ENCODE measurements around the gene RPUSD3.

- TF ChIP-seq CTCF (IDR thresholded peaks at IDR 0.05; ENCODE audit: extremely low read depth in 1 of 2, insufficient read depth in 1 of 2, low read depth in 1 of 2, low read length in 2 of 2) (no peak), EZH2 (IDR thresholded peaks at IDR 0.05; ENCODE audit: borderline replicate concordance, low read depth, low read length, severe bottlenecking) (no peak), POLR2A (IDR thresholded peaks at IDR 0.05; ENCODE audit: low read depth, low read length) (no peak), MYC (IDR thresholded peaks at IDR 0.05; ENCODE audit: low read depth, low read length) (no peak), MAX (IDR thresholded peaks at IDR 0.05; ENCODE audit: insufficient read depth, insufficient read length) (no peak), JUN (IDR thresholded peaks at IDR 0.05; ENCODE audit: borderline replicate concordance, insufficient read depth, insufficient read length, low read depth) (no peak), POLR2AphosphoS5 (IDR thresholded peaks at IDR 0.05; ENCODE audit: insufficient read depth, low read depth, low read length) (no peak), FOS (IDR thresholded peaks at IDR 0.05; ENCODE audit: borderline replicate concordance, insufficient read depth, low read length) (no peak), GATA2 (IDR thresholded peaks at IDR 0.05; ENCODE audit: insufficient read depth, insufficient read length, low read depth, low read length) (no peak)
Observed at GRCh38 chr3:9809239-9809614, 34.6 kb downstream of the RPUSD3 start.

Measured in endothelial cell of umbilical vein (primary cell).